NT2/D1 (cell line): ENCODE data around the gene AGAP1.

Experiments used
- YY1 ChIP-seq: IDR thresholded peaks from 2 replicates; pipeline ENCODE4 v1.6.1; 2011; ENCODE audit not compliant: insufficient read length, insufficient read depth
- ZNF274 ChIP-seq: IDR thresholded peaks from 2 replicates; pipeline ENCODE4 v1.6.1; 2011; ENCODE audit warnings: mild to moderate bottlenecking, low read depth, low read length

DNA sequence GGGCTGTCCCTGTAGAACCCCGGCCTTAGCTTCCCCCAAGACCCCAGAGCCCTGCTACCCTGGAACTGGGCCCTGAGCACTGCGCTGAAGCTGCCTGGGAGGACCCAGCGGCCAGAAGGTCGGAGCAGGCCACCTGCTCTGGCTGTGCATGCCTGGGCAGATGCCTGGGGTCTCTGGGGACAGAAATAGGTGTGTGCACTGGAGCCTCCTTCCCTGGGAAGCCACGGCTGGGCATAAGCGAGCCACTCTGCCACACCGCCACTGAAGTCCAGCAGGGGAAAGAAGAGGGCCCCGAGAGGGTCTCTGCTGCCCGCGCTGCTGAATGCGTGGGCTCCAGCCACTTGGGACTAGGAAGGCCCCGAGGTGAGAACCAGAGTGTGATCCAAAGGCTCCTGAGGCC lies 667.7 kb downstream of the AGAP1 start:
- TF ChIP-seq YY1 (no peak), ZNF274 (no peak)
